Chondrocyte (in vitro differentiated cells): ENCODE results near the gene ACSL6. TPM values are rescaled to one million over a fixed set of nuclear protein-coding genes. Genes with fewer than 3 reads are reported as not detected.

ENCODE experiments used
- DNase-seq: peaks from one replicate; pipeline ENCODE4 v3.0.0; 2021; ENCODE audit warnings: mixed read lengths, low spot score
- H3K27ac Mint-ChIP-seq: one replicate; pipeline ENCODE4 v1.8.0; 2021; ENCODE audit warnings: mild to moderate bottlenecking, moderate library complexity, mixed read lengths; ENCODE audit not compliant: unreplicated experiment
- H3K27me3 Mint-ChIP-seq: 2 replicates; pipeline ENCODE4 v1.8.0; 2021; ENCODE audit warnings: low read depth, mixed read lengths
- H3K36me3 Mint-ChIP-seq: 2 replicates; pipeline ENCODE4 v1.8.0; 2021; ENCODE audit warnings: low read depth, mixed read lengths
- H3K4me1 Mint-ChIP-seq: 2 replicates; pipeline ENCODE4 v1.8.0; 2021; ENCODE audit warnings: low read depth, mild to moderate bottlenecking, mixed read lengths
- H3K4me3 Mint-ChIP-seq: one replicate; pipeline ENCODE4 v1.8.0; 2021; ENCODE audit warnings: mild to moderate bottlenecking, moderate library complexity, mixed read lengths; ENCODE audit not compliant: unreplicated experiment
- H3K9me3 Mint-ChIP-seq: 2 replicates; pipeline ENCODE4 v1.8.0; 2021; ENCODE audit warnings: low read depth, mixed read lengths
- CTCF ChIP-seq: fragments of 200-600 bp; sonication (generic); IDR thresholded peaks from 2 replicates; pipeline ENCODE4 v1.5.0; 2021; ENCODE audit warnings: antibody characterized with exemption, mild to moderate bottlenecking, moderate library complexity
- total RNA-seq: library from RNA; stranded (reverse); gene quantifications from 3 replicates; pipeline ENCODE4 v1.2.1, GENCODE V29; 2021

The ACSL6 gene
- total RNA-seq, 1 donor from 2014 or later: not detected

GRCh38 chr5:132037353-132037752 lies 25.9 kb upstream of the ACSL6 start:
- Mint-ChIP-seq H3K27me3 (peaks cover 72% of the 10 kb centered on the region), H3K36me3 (no peaks in the 10 kb centered on the region), H3K4me1 (no peaks in the 10 kb centered on the region), H3K9me3 (peaks cover 27% of the 10 kb centered on the region), H3K4me3 (no peak overlapping the region), H3K27ac (no peak overlapping the region)
- TF ChIP-seq CTCF: no peak
- no peak for DNase-seq

- Mint-ChIP-seq H3K27ac (no peak overlapping the region), H3K27me3 (peaks cover 57% of the 10 kb centered on the region), H3K36me3 (no peaks in the 10 kb centered on the region), H3K4me1 (no peaks in the 10 kb centered on the region), H3K4me3 (no peak overlapping the region), H3K9me3 (peaks cover 22% of the 10 kb centered on the region)
- no peak for DNase-seq
- no peak for TF ChIP-seq CTCF
Observed at GRCh38 chr5:132033122-132033521, 21.7 kb upstream of the ACSL6 start.

- H3K9me3 Mint-ChIP-seq: peaks cover 15% of the 10 kb centered on the region
- no peaks in the 10 kb centered on the region for H3K36me3 Mint-ChIP-seq
- TF ChIP-seq CTCF: no peak
- peaks cover 53% of the 10 kb centered on the region for H3K27me3 Mint-ChIP-seq
- H3K27ac Mint-ChIP-seq: no peak overlapping the region
- no peak for DNase-seq
- H3K4me1 Mint-ChIP-seq: no peaks in the 10 kb centered on the region
- H3K4me3 Mint-ChIP-seq: no peak overlapping the region
Observed at GRCh38 chr5:132032196-132032595, 20.7 kb upstream of the ACSL6 start.

GRCh38 chr5:132030610-132031009 lies 19.2 kb upstream of the ACSL6 start:
- Mint-ChIP-seq H3K9me3 (peaks cover 13% of the 10 kb centered on the region), H3K4me3 (no peak overlapping the region), H3K36me3 (no peaks in the 10 kb centered on the region), H3K4me1 (no peaks in the 10 kb centered on the region), H3K27ac (no peak overlapping the region), H3K27me3 (peaks cover 48% of the 10 kb centered on the region)
- no peak for TF ChIP-seq CTCF
- no peak for DNase-seq

GRCh38 chr5:132029609-132030330 lies 18.3 kb upstream of the ACSL6 start:
- no peak for TF ChIP-seq CTCF
- no peak overlapping the region for H3K4me3 Mint-ChIP-seq
- H3K9me3 Mint-ChIP-seq: peaks cover 13% of the 10 kb centered on the region
- peaks cover 45% of the 10 kb centered on the region for H3K27me3 Mint-ChIP-seq
- no peaks in the 10 kb centered on the region for H3K4me1 Mint-ChIP-seq
- DNase-seq: no peak
- no peak overlapping the region for H3K27ac Mint-ChIP-seq
- H3K36me3 Mint-ChIP-seq: no peaks in the 10 kb centered on the region
